ENCODE results near the gene TCF4.

The TCF4 gene

GRCh38 chr18:55213586-55213985 is 374.4 kb downstream of the TCF4 start:
- no peak for DNase-seq (ENCODE audit: low read depth in 2 of 2, low spot score in 1 of 2)

- DNase-seq (ENCODE audit: low read depth in 2 of 2, low spot score in 1 of 2), result no peak
Measured at GRCh38 chr18:55206927-55207326, 381.1 kb downstream of the TCF4 start.

GRCh38 chr18:55202232-55202917 is 385.6 kb downstream of the TCF4 start:
- DNase-seq (ENCODE audit: low read depth in 2 of 2, low spot score in 1 of 2), result no peak

- DNase-seq (ENCODE audit: low read depth in 2 of 2, low spot score in 1 of 2), result no peak
Measured at GRCh38 chr18:55199291-55199963, 388.6 kb downstream of the TCF4 start.

GRCh38 chr18:55195863-55196262 is 392.1 kb downstream of the TCF4 start:
- no peak for DNase-seq (ENCODE audit: low read depth in 2 of 2, low spot score in 1 of 2)

- no peak for DNase-seq (ENCODE audit: low read depth in 2 of 2, low spot score in 1 of 2)
Measured at GRCh38 chr18:55189972-55190371, 398.0 kb downstream of the TCF4 start.

- no peak for DNase-seq (ENCODE audit: low read depth in 2 of 2, low spot score in 1 of 2)
Measured at GRCh38 chr18:55186588-55186987, 401.4 kb downstream of the TCF4 start.

GRCh38 chr18:55185391-55185790 is 402.6 kb downstream of the TCF4 start:
- no peak for DNase-seq (ENCODE audit: low read depth in 2 of 2, low spot score in 1 of 2)

- DNase-seq (ENCODE audit: low read depth in 2 of 2, low spot score in 1 of 2), result no peak
Measured at GRCh38 chr18:55179835-55180234, 408.2 kb downstream of the TCF4 start.

- DNase-seq (ENCODE audit: low read depth in 2 of 2, low spot score in 1 of 2), result no peak
Measured at GRCh38 chr18:55179425-55179824, 408.6 kb downstream of the TCF4 start.

- DNase-seq (ENCODE audit: low read depth in 2 of 2, low spot score in 1 of 2), result no peak
Measured at GRCh38 chr18:55173291-55173690, 414.7 kb downstream of the TCF4 start.

Data from stimulated activated CD8-positive, alpha-beta memory T cell treated with anti-CD3 and anti-CD28 coated beads, Interleukin-4, amount 100 ng/mL, for 1 hour (primary cell).